GM12864 (cell line): ENCODE results near the gene MGAT3.

ENCODE experiments used
- DNase-seq: peaks from one replicate; pipeline ENCODE4 v3.0.0-alpha.2; 2011; ENCODE audit warnings: low read depth
- H3K4me3 ChIP-seq: 2 replicates; pipeline ENCODE4 v1.5.1; 2011; ENCODE audit warnings: mild to moderate bottlenecking, low read depth, low read length, control low read depth
- CTCF ChIP-seq: IDR thresholded peaks from 2 replicates; pipeline ENCODE4 v1.5.1; 2011; ENCODE audit warnings: low read depth, mild to moderate bottlenecking, moderate library complexity, low read length, control low read depth, inconsistent platforms; ENCODE audit errors: missing control alignments

MGAT3 gene

GRCh38 chr22:39528681-39529486 lies 72.1 kb downstream of the MGAT3 start:
- H3K4me3 ChIP-seq: peak overlapping the region; percentile 54
- TF ChIP-seq CTCF: peak; percentile 100
- DNase-seq: peak; percentile 91

GRCh38 chr22:39529487-39529851 lies 72.7 kb downstream of the MGAT3 start:
- DNase-seq: no peak
- peak overlapping the region; percentile 27 for H3K4me3 ChIP-seq
- no peak for TF ChIP-seq CTCF

- H3K4me3 ChIP-seq: peak overlapping the region; percentile 27
- TF ChIP-seq CTCF: no peak
- DNase-seq: no peak
Measured at GRCh38 chr22:39530116-39530515, 73.3 kb downstream of the MGAT3 start.

GRCh38 chr22:39530692-39531331 lies 74.0 kb downstream of the MGAT3 start:
- DNase-seq: no peak
- peak overlapping the region; percentile 93 for H3K4me3 ChIP-seq
- TF ChIP-seq CTCF: peak; percentile 14

- peak within 1 kb of the TSS; percentile 93 for H3K4me3 ChIP-seq
- DNase-seq: peak; percentile 100
- no peak for TF ChIP-seq CTCF
Measured at GRCh38 chr22:39532215-39533073, 75.6 kb downstream of the MGAT3 start, which contains the start of gene RPS19BP1. Gene RPS19BP1 (minus strand): TSS chr22:39532748. CDS start chr22:39532738, 10 bp downstream.

- TF ChIP-seq CTCF: no peak
- H3K4me3 ChIP-seq: no peak overlapping the region
- DNase-seq: no peak
Measured at GRCh38 chr22:39534092-39534506, 77.3 kb downstream of the MGAT3 start.
